Transverse colon (tissue), 4 donors: ENCODE measurements around the gene MCF2L2.

Experiments used
- CTCF ChIP-seq, 5 experiments: fragments of 200-600 bp in 3 of 5; fragments of 450-650 bp in 2 of 5; sonication (generic) in 3 of 5; IDR thresholded peaks; 1 replicate in 2 of 5; 2 replicates in 3 of 5; pipeline ENCODE4 v1.5.1; 2016 to 2017; ENCODE audit warnings: antibody characterized with exemption in 5 of 5, inconsistent platforms in 3 of 5, mild to moderate bottlenecking in 2 of 5, moderate library complexity in 1 of 5
- POLR2A ChIP-seq: fragments of 450-650 bp; IDR thresholded peaks from one replicate; pipeline ENCODE4 v1.6.1; 2016; ENCODE audit warnings: antibody characterized with exemption, mild to moderate bottlenecking, moderate library complexity
- POLR2AphosphoS5 ChIP-seq, 3 donors: sonication (generic); formaldehyde crosslinking; IDR thresholded peaks; one replicate each; pipeline ENCODE4 v1.6.1; 2016; ENCODE audit warnings: antibody characterized with exemption in 3 of 3

GRCh38 chr3:183439515-183439914 is 11.1 kb upstream of the MCF2L2 start:
- TF ChIP-seq CTCF (IDR thresholded peaks at IDR 0.05) = no peak
- no peak for TF ChIP-seq POLR2A
- TF ChIP-seq POLR2AphosphoS5 (IDR thresholded peaks at IDR 0.05) = no peak
